ENCODE measurements around the gene VAMP4. TPM values are rescaled to one million over a fixed set of nuclear protein-coding genes. Genes with fewer than 3 reads are reported as not detected.

VAMP4 gene
- total RNA-seq, 1 donor from 2014 or later, result 3.6 TPM

- TF ChIP-seq, protein P1, sequence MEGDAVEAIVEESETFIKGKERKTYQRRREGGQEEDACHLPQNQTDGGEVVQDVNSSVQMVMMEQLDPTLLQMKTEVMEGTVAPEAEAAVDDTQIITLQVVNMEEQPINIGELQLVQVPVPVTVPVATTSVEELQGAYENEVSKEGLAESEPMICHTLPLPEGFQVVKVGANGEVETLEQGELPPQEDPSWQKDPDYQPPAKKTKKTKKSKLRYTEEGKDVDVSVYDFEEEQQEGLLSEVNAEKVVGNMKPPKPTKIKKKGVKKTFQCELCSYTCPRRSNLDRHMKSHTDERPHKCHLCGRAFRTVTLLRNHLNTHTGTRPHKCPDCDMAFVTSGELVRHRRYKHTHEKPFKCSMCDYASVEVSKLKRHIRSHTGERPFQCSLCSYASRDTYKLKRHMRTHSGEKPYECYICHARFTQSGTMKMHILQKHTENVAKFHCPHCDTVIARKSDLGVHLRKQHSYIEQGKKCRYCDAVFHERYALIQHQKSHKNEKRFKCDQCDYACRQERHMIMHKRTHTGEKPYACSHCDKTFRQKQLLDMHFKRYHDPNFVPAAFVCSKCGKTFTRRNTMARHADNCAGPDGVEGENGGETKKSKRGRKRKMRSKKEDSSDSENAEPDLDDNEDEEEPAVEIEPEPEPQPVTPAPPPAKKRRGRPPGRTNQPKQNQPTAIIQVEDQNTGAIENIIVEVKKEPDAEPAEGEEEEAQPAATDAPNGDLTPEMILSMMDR (IDR thresholded peaks at IDR 0.05), result no peak
- intact Hi-C loops (cut with DNase I), result no loop called here
Observed at GRCh38 chr1:171772312-171772711, 30.4 kb upstream of the VAMP4 start.

GRCh38 chr1:171769754-171770153 lies 27.9 kb upstream of the VAMP4 start:
- Histone ChIP-seq H3K36me3 (no peaks in the 10 kb centered on the region), H3K9me3 (no peaks in the 10 kb centered on the region), H3K27me3 (no peaks in the 10 kb centered on the region), H3K27ac (no peak overlapping the region), H3K4me3 (no peak overlapping the region), H3K4me1 (no peaks in the 10 kb centered on the region)
- TF ChIP-seq, protein P1 (IDR thresholded peaks at IDR 0.05), result no peak
- no peak for DNase-seq (ENCODE audit: low spot score in 2 of 2)
- intact Hi-C loops (cut with DNase I), result no loop called here

More at GRCh38 chr1:171772312-171772711, 30.4 kb upstream of the VAMP4 start:
- Histone ChIP-seq H3K27me3 (no peaks in the 10 kb centered on the region), H3K9me3 (no peaks in the 10 kb centered on the region), H3K27ac (no peak overlapping the region), H3K4me3 (no peak overlapping the region), H3K4me1 (no peaks in the 10 kb centered on the region), H3K36me3 (no peaks in the 10 kb centered on the region)
- no peak for DNase-seq (ENCODE audit: low spot score in 2 of 2)

GRCh38 chr1:171769171-171769570 lies 27.3 kb upstream of the VAMP4 start:
- no peak overlapping the region for H3K4me3 ChIP-seq
- H3K27me3 ChIP-seq, result no peaks in the 10 kb centered on the region
- TF ChIP-seq, protein P1 (IDR thresholded peaks at IDR 0.05), result no peak
- no peak for DNase-seq (ENCODE audit: low spot score in 2 of 2)
- H3K4me1 ChIP-seq, result no peaks in the 10 kb centered on the region
- no peaks in the 10 kb centered on the region for H3K9me3 ChIP-seq
- intact Hi-C loops (cut with DNase I), result no loop called here
- no peaks in the 10 kb centered on the region for H3K36me3 ChIP-seq
- no peak overlapping the region for H3K27ac ChIP-seq

- H3K9me3 ChIP-seq, result no peaks in the 10 kb centered on the region
- TF ChIP-seq, protein P1 (IDR thresholded peaks at IDR 0.05), result no peak
- no peaks in the 10 kb centered on the region for H3K27me3 ChIP-seq
- no peaks in the 10 kb centered on the region for H3K4me1 ChIP-seq
- no peak overlapping the region for H3K4me3 ChIP-seq
- no peak overlapping the region for H3K27ac ChIP-seq
- DNase-seq (ENCODE audit: low spot score in 2 of 2), result no peak
- intact Hi-C loops (cut with DNase I), result no loop called here
- H3K36me3 ChIP-seq, result no peaks in the 10 kb centered on the region
Observed at GRCh38 chr1:171763764-171764163, 21.9 kb upstream of the VAMP4 start.

GRCh38 chr1:171762143-171762563 lies 20.3 kb upstream of the VAMP4 start:
- no peaks in the 10 kb centered on the region for H3K36me3 ChIP-seq
- H3K4me3 ChIP-seq, result no peak overlapping the region
- H3K27me3 ChIP-seq, result no peaks in the 10 kb centered on the region
- no peak overlapping the region for H3K27ac ChIP-seq
- TF ChIP-seq, protein P1 (IDR thresholded peaks at IDR 0.05), result no peak
- intact Hi-C loops (cut with DNase I), result no loop called here
- H3K4me1 ChIP-seq, result no peaks in the 10 kb centered on the region
- DNase-seq (ENCODE audit: low spot score in 2 of 2), result no peak
- no peaks in the 10 kb centered on the region for H3K9me3 ChIP-seq

- H3K36me3 ChIP-seq, result no peaks in the 10 kb centered on the region
- DNase-seq (ENCODE audit: low spot score in 2 of 2), result no peak
- no peaks in the 10 kb centered on the region for H3K9me3 ChIP-seq
- H3K27ac ChIP-seq, result no peak overlapping the region
- no peak overlapping the region for H3K4me3 ChIP-seq
- peaks cover 0 to 7% of the 10 kb centered on the region in 2 donors for H3K4me1 ChIP-seq
- no peaks in the 10 kb centered on the region for H3K27me3 ChIP-seq
- TF ChIP-seq, protein P1 (IDR thresholded peaks at IDR 0.05), result no peak
- intact Hi-C loops (cut with DNase I), result no loop called here
Observed at GRCh38 chr1:171758011-171758410, 16.1 kb upstream of the VAMP4 start.

Data from ascending aorta (tissue), 2 donors.